H1 (cell line): ENCODE measurements around the gene COL28A1. TPM values are rescaled to one million over a fixed set of nuclear protein-coding genes. Genes with fewer than 3 reads are reported as not detected.

Experiments used
- CTCF ChIA-PET: fragments of 300-600 bp; sonication (Branson Sonifier 250); formaldehyde crosslinking; loops from one replicate; lab custom pipeline; 2021; ENCODE audit not compliant: partially characterized antibody; lab: Charles Lee
- POLR2A ChIA-PET: fragments of 300-600 bp; sonication (Branson Sonifier 250); formaldehyde crosslinking; loops from one replicate; lab custom pipeline; 2021; ENCODE audit warnings: inconsistent platforms; ENCODE audit not compliant: partially characterized antibody; lab: Charles Lee
- DNase-seq, 2 experiments: peaks; one replicate each; pipeline versions ENCODE4 v3.0.0 to v3.0.0-alpha.2; 2010 to 2022; ENCODE audit warnings: low spot score in 2 of 2, low read depth in 1 of 2, mixed read lengths in 1 of 2
- FAIRE-seq: peaks from 2 replicates; lab custom pipeline; 2011; peaks lifted over from hg19 to GRCh38; lab: Jason Lieb, UNC
- H2AFZ ChIP-seq: 2 replicates; pipeline ENCODE4 v1.8.1; 2012; ENCODE audit warnings: low read length, inconsistent platforms
- H2AK5ac ChIP-seq: 2 replicates; pipeline ENCODE4 v1.6.1; 2013; ENCODE audit warnings: low read depth, low read length
- H2BK120ac ChIP-seq: replicated peaks from 2 replicates; pipeline ENCODE3; 2013; ENCODE audit warnings: low read depth, low read length, inconsistent platforms
- H2BK12ac ChIP-seq: 2 replicates; pipeline ENCODE4 v1.6.1; 2013; ENCODE audit warnings: low read depth, low read length
- H2BK15ac ChIP-seq: 2 replicates; pipeline ENCODE4 v1.6.1; 2013; ENCODE audit warnings: low read length
- H2BK20ac ChIP-seq: 2 replicates; pipeline ENCODE4 v1.6.1; 2013; ENCODE audit warnings: low read length
- H2BK5ac ChIP-seq: 2 replicates; pipeline ENCODE4 v1.6.1; 2013; ENCODE audit warnings: low read depth, low read length
- H3K14ac ChIP-seq: 2 replicates; pipeline ENCODE4 v1.6.1; 2013; ENCODE audit warnings: inconsistent platforms; ENCODE audit not compliant: insufficient read length
- H3K18ac ChIP-seq: 2 replicates; pipeline ENCODE4 v1.6.1; 2013; ENCODE audit warnings: low read length; ENCODE audit errors: extremely low read depth
- H3K23ac ChIP-seq: 2 replicates; pipeline ENCODE4 v1.6.1; 2013; ENCODE audit warnings: inconsistent platforms; ENCODE audit not compliant: insufficient read length
- H3K23me2 ChIP-seq: 2 replicates; pipeline ENCODE4 v1.6.1; 2013; ENCODE audit warnings: low read depth, low read length
- H3K27ac ChIP-seq: 2 replicates; pipeline ENCODE4 v1.6.1; 2011; ENCODE audit warnings: low read depth, low read length, inconsistent platforms
- H3K27me3 ChIP-seq, 4 experiments: replicated peaks in 1 of 4; 1 replicate in 1 of 4; 2 replicates in 3 of 4; pipeline versions ENCODE4 v1.6.1 to v1.8.1; 2011 to 2013; ENCODE audit warnings: low read length in 3 of 4, mild to moderate bottlenecking in 3 of 4, inconsistent platforms in 2 of 4, mixed read lengths in 2 of 4, moderate library complexity in 1 of 4; ENCODE audit not compliant: control insufficient read depth in 3 of 4, insufficient read depth in 3 of 4; ENCODE audit errors: extremely low read depth in 1 of 4
- H3K36me3 ChIP-seq, 4 experiments: 2 replicates each; pipeline versions ENCODE4 v1.6.1 to v1.8.1; 2011 to 2013; ENCODE audit warnings: mild to moderate bottlenecking in 4 of 4, low read length in 3 of 4, moderate library complexity in 2 of 4, control low read depth in 1 of 4, inconsistent platforms in 1 of 4; ENCODE audit not compliant: insufficient read depth in 4 of 4, control insufficient read depth in 2 of 4
- H3K4ac ChIP-seq: replicated peaks from 2 replicates; pipeline ENCODE3; 2013; ENCODE audit warnings: low read length, low read depth, mixed read lengths, inconsistent platforms; ENCODE audit not compliant: insufficient read length
- H3K4me1 ChIP-seq, 4 experiments: replicated peaks in 1 of 4; 1 replicate in 1 of 4; 2 replicates in 3 of 4; pipeline versions ENCODE4 v1.6.1 to v1.8.1; 2011 to 2013; ENCODE audit warnings: low read length in 3 of 4, inconsistent platforms in 2 of 4, mixed read lengths in 1 of 4; ENCODE audit not compliant: insufficient read depth in 4 of 4, control insufficient read depth in 3 of 4
- H3K4me2 ChIP-seq, 2 experiments: 2 replicates each; pipeline versions ENCODE4 v1.6.1 to v1.8.1; 2011 to 2013; ENCODE audit warnings: low read depth in 2 of 2, low read length in 2 of 2, control low read depth in 1 of 2, inconsistent platforms in 1 of 2, mild to moderate bottlenecking in 1 of 2; ENCODE audit not compliant: insufficient read depth in 1 of 2
- H3K4me3 ChIP-seq, 4 experiments: fragments of 200-600, 300-600 bp in 1 of 4; sonication (generic), shearing (Covaris generic), sonication (Bioruptor Twin) in 1 of 4; 2 replicates each; pipeline versions ENCODE4 v1.5.1 to v1.8.1; 2011 to 2016; ENCODE audit warnings: low read length in 4 of 4, low read depth in 3 of 4, control low read depth in 2 of 4, inconsistent platforms in 2 of 4, mild to moderate bottlenecking in 2 of 4, mixed read lengths in 1 of 4, moderate library complexity in 1 of 4; ENCODE audit not compliant: insufficient read depth in 2 of 4; ENCODE audit errors: extremely low read depth in 1 of 4
- H3K56ac ChIP-seq: replicated peaks from 2 replicates; pipeline ENCODE3; 2013; ENCODE audit warnings: low read depth, mild to moderate bottlenecking, mixed read lengths, low read length, inconsistent platforms; ENCODE audit not compliant: insufficient read length
- H3K79me1 ChIP-seq: 2 replicates; pipeline ENCODE4 v1.6.1; 2013; ENCODE audit warnings: low read depth, low read length, control low read depth
- H3K79me2 ChIP-seq, 2 experiments: 2 replicates each; pipeline versions ENCODE4 v1.6.1 to v1.8.1; 2012 to 2013; ENCODE audit warnings: low read length in 2 of 2, mild to moderate bottlenecking in 2 of 2, inconsistent platforms in 1 of 2; ENCODE audit not compliant: insufficient read depth in 2 of 2, control insufficient read depth in 1 of 2
- H3K9ac ChIP-seq, 4 experiments: replicated peaks in 1 of 4; 1 replicate in 1 of 4; 2 replicates in 3 of 4; pipeline versions ENCODE4 v1.6.1 to v1.8.1; 2011 to 2013; ENCODE audit warnings: low read depth in 3 of 4, low read length in 3 of 4, control low read depth in 2 of 4, mild to moderate bottlenecking in 2 of 4, moderate library complexity in 2 of 4, inconsistent platforms in 1 of 4; ENCODE audit errors: extremely low read depth in 1 of 4
- H3K9me3 ChIP-seq, 2 experiments: 2 replicates each; pipeline versions ENCODE4 v1.6.1 to v1.8.1; 2012 to 2013; ENCODE audit warnings: mild to moderate bottlenecking in 2 of 2, moderate library complexity in 2 of 2, control low read depth in 1 of 2, inconsistent platforms in 1 of 2, low read depth in 1 of 2, low read length in 1 of 2, mixed read lengths in 1 of 2; ENCODE audit not compliant: insufficient read depth in 2 of 2
- H4K20me1 ChIP-seq, 2 experiments: replicated peaks in 1 of 2; 2 replicates each; pipeline versions ENCODE3 to v1.8.1; 2011 to 2013; ENCODE audit warnings: inconsistent platforms in 2 of 2, low read length in 2 of 2, mild to moderate bottlenecking in 1 of 2; ENCODE audit not compliant: insufficient read depth in 2 of 2, control insufficient read depth in 1 of 2
- H4K5ac ChIP-seq: 2 replicates; pipeline ENCODE4 v1.6.1; 2013; ENCODE audit warnings: low read length, low read depth, mixed read lengths, inconsistent platforms; ENCODE audit not compliant: insufficient read length
- H4K8ac ChIP-seq: 2 replicates; pipeline ENCODE4 v1.8.0; 2013; ENCODE audit warnings: mild to moderate bottlenecking, moderate library complexity, low read length, inconsistent platforms; ENCODE audit not compliant: insufficient read depth; ENCODE audit errors: extremely low read depth
- H4K91ac ChIP-seq: replicated peaks from 2 replicates; pipeline ENCODE3; 2013; ENCODE audit warnings: low read length, mixed read lengths, inconsistent platforms; ENCODE audit not compliant: insufficient read length
- CHD1 ChIP-seq: IDR thresholded peaks from 2 replicates; pipeline ENCODE4 v1.6.1; 2012; ENCODE audit warnings: low read depth, low read length, improper control_type of control experiment
- EGR1 ChIP-seq: IDR thresholded peaks from 2 replicates; pipeline ENCODE4 v1.6.1; 2011; ENCODE audit warnings: low read depth, low read length, borderline replicate concordance
- GTF2F1 ChIP-seq: IDR thresholded peaks from 2 replicates; pipeline ENCODE4 v1.6.1; 2012; ENCODE audit warnings: low read depth, low read length, improper control_type of control experiment, borderline replicate concordance
- MAFK ChIP-seq: IDR thresholded peaks from 2 replicates; pipeline ENCODE4 v1.6.1; 2012; ENCODE audit warnings: low read depth, mild to moderate bottlenecking, improper control_type of control experiment, low read length
- SAP30 ChIP-seq: fragments of 300-600 bp; sonication (generic); IDR thresholded peaks from 2 replicates; pipeline ENCODE4 v1.7.1; 2012; ENCODE audit warnings: low read length, moderate library complexity, mild to moderate bottlenecking, inconsistent platforms; ENCODE audit not compliant: insufficient read depth, insufficient replicate concordance
- SIRT6 ChIP-seq: IDR thresholded peaks from one replicate; pipeline ENCODE4 v1.7.1; 2012; ENCODE audit warnings: low read length, inconsistent platforms
- SIX5 ChIP-seq: IDR thresholded peaks from 2 replicates; pipeline ENCODE4 v1.6.1; 2011; ENCODE audit warnings: mild to moderate bottlenecking, low read depth, low read length
- SP2 ChIP-seq: IDR thresholded peaks from 2 replicates; pipeline ENCODE4 v1.6.1; 2012; ENCODE audit warnings: mild to moderate bottlenecking, low read length, inconsistent platforms
- SP4 ChIP-seq: IDR thresholded peaks from 2 replicates; pipeline ENCODE4 v1.6.1; 2012; ENCODE audit warnings: low read length, inconsistent platforms
- TAF7 ChIP-seq: optimal IDR thresholded peaks from 2 replicates; pipeline ENCODE3; 2011; ENCODE audit warnings: low read depth, mild to moderate bottlenecking, inconsistent platforms, low read length, moderate library complexity, borderline replicate concordance
- TBP ChIP-seq: IDR thresholded peaks from 2 replicates; pipeline ENCODE4 v1.6.1; 2011; ENCODE audit warnings: low read depth, low read length, improper control_type of control experiment
- ZNF274 ChIP-seq: IDR thresholded peaks from 2 replicates; pipeline ENCODE4 v1.7.0; 2012; ENCODE audit warnings: low read length, borderline replicate concordance; ENCODE audit errors: extremely low read depth
- whole genome bisulfite sequencing, 2 experiments: shearing (Covaris generic) in 1 of 2; methylation state at CpG; one replicate each; pipeline versions ENCODE4 v1.1.6 to v1.1.7; 2013 to 2015; ENCODE audit warnings: low lambda C conversion rate in 2 of 2, mixed read lengths in 2 of 2, inconsistent platforms in 1 of 2, low coverage in 1 of 2, missing lambda C conversion rate in 1 of 2; ENCODE audit not compliant: insufficient replicate concordance in 2 of 2, insufficient coverage in 1 of 2, insufficient read length in 1 of 2; ENCODE audit errors: extremely low coverage in 1 of 2, missing lambda C conversion rate in 1 of 2; 5-methylcytosine and 5-hydroxymethylcytosine counted together
- polyA plus RNA-seq, 7 experiments: library from polyadenylated mRNA; depleted of rRNA in 3 of 7; stranded (reverse) in 5 of 7; unstranded in 2 of 7; fragments of >200 nt in 5 of 7; fragments of 200-250 nt in 2 of 7; gene quantifications; 1 replicate in 5 of 7; 2 replicates in 1 of 7; 4 replicates in 1 of 7; pipeline versions ENCODE4 v1.2.1 to v1.2.3, GENCODE V29; 2011 to 2013; ENCODE audit warnings: missing spikeins in 2 of 7, mixed read lengths in 2 of 7
- total RNA-seq: library from RNA; stranded (reverse); fragmentation: NEBNext Ultra II Directional; extraction: Animal tissue kit (Norgen Biotek cat#: 25700); gene quantifications from 2 replicates; pipeline ENCODE4 v1.2.1, GENCODE V29; 2021
- TF ChIP-seq, protein P1 (sequence below), 3 experiments: IDR thresholded peaks; 1 replicate in 2 of 3; 2 replicates in 1 of 3; pipeline versions ENCODE4 v1.5.1 to v1.6.1; 2011; ENCODE audit warnings: low read length in 3 of 3, mild to moderate bottlenecking in 3 of 3, inconsistent platforms in 2 of 3, low read depth in 1 of 3, moderate library complexity in 1 of 3; ENCODE audit not compliant: insufficient read depth in 1 of 3; ENCODE audit errors: control extremely low read depth in 1 of 3

COL28A1 gene
- total and polyA plus RNA-seq, 2 of the 8 experiments (the other 6 are each of a cell fraction or from before 2014, with no cell fraction given), result 0.22 to 0.38 TPM

DNA sequence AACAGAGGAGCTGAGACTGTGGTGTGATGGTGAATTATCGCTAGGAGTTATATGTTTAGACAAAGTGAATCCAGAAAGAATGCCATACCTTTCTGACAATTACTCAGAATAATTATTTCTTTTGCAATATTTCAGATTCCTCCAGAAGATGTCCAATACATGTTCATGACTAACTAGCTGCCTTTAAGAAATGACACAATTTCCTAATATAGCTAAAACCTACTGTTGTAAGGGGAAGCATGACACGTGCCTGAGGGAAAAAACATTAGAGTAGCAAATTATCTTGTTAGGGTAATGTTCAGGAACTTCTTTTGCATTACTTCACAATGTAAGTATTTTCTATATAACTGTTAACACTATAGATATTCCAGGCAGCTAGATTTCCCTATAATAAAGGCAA, 150.3 kb downstream of the COL28A1 start:
- Histone ChIP-seq H2AK5ac (no peak overlapping the region), H3K4me1 (no peaks in the 10 kb centered on the region), H3K79me1 (no peaks in the 10 kb centered on the region), H3K27me3 (no peaks in the 10 kb centered on the region), H3K9ac (no peak overlapping the region), H4K5ac (no peak overlapping the region), H2BK5ac (no peak overlapping the region), H3K56ac (no peak overlapping the region), H3K4me3 (no peak overlapping the region), H2BK120ac (no peak overlapping the region), H3K27ac (no peak overlapping the region), H3K18ac (no peak overlapping the region), H4K8ac (no peak overlapping the region), H3K14ac (no peak overlapping the region), H2BK12ac (no peak overlapping the region), H3K23me2 (no peaks in the 10 kb centered on the region), H4K91ac (no peak overlapping the region), H3K9me3 (no peaks in the 10 kb centered on the region), H2BK20ac (no peak overlapping the region), H3K4ac (no peak overlapping the region), H3K23ac (no peak overlapping the region), H2AFZ (no peak overlapping the region), H3K36me3 (no peaks in the 10 kb centered on the region), H4K20me1 (no peaks in the 10 kb centered on the region), H3K4me2 (no peak overlapping the region), H2BK15ac (no peak overlapping the region), H3K79me2 (no peaks in the 10 kb centered on the region)
- FAIRE-seq (no peak), DNase-seq (no peak)
- ChIA-PET POLR2A (no interaction called here), CTCF (interaction anchor here (1.4 kb wide), 1 partner anchor 204 kb away, joined by 4 read pairs; no protein-coding TSS in a partner anchor)
- 89% methylated on average over 2 of the region's 2 CpGs; no CpG with 5 or more reads in 1 of the 2 experiments for WGBS, 2 experiments
- TF ChIP-seq MAFK (no peak), SAP30 (no peak), GTF2F1 (no peak), TBP (no peak), SIX5 (no peak), TAF7 (no peak), ZNF274 (no peak), SP4 (no peak), EGR1 (no peak), SIRT6 (no peak), CHD1 (no peak), SP2 (no peak)
- TF ChIP-seq, protein P1, sequence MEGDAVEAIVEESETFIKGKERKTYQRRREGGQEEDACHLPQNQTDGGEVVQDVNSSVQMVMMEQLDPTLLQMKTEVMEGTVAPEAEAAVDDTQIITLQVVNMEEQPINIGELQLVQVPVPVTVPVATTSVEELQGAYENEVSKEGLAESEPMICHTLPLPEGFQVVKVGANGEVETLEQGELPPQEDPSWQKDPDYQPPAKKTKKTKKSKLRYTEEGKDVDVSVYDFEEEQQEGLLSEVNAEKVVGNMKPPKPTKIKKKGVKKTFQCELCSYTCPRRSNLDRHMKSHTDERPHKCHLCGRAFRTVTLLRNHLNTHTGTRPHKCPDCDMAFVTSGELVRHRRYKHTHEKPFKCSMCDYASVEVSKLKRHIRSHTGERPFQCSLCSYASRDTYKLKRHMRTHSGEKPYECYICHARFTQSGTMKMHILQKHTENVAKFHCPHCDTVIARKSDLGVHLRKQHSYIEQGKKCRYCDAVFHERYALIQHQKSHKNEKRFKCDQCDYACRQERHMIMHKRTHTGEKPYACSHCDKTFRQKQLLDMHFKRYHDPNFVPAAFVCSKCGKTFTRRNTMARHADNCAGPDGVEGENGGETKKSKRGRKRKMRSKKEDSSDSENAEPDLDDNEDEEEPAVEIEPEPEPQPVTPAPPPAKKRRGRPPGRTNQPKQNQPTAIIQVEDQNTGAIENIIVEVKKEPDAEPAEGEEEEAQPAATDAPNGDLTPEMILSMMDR (IDR thresholded peaks at IDR 0.05; ENCODE audit: control extremely low read depth in 1 of 3, insufficient read depth in 1 of 3, low read depth in 1 of 3, low read length in 3 of 3), result no peak
